ENCODE measurements around the gene TMEM219. TPM values are rescaled to one million over a fixed set of nuclear protein-coding genes. Genes with fewer than 3 reads are reported as not detected.
A peak's percentile ranks its signal among the peaks of the same experiment; 100 is the strongest.
"Not testable (repeated sequence)": the region's sequence is repeated elsewhere in the genome, so short reads cannot be mapped to it uniquely, and the experiment has no call there.

The TMEM219 gene
- total and polyA plus RNA-seq, 11 donors: 58.9 to 121 (median 69.8) TPM

- peaks cover 2 to 24% (median 12%) of the 10 kb centered on the region in 12 donors for H3K4me1 ChIP-seq
- DNase-seq (peak in 2 of 5 donors; percentile 18), ATAC-seq (no peak)
- H3K9me3 ChIP-seq: no peaks in the 10 kb centered on the region
- no peaks in the 10 kb centered on the region for H3K36me3 ChIP-seq
- H3K27ac ChIP-seq: no peak within 1 kb of the TSS
- intact Hi-C loops (cut with DNase I): no loop called here
- TF ChIP-seq, protein P1, sequence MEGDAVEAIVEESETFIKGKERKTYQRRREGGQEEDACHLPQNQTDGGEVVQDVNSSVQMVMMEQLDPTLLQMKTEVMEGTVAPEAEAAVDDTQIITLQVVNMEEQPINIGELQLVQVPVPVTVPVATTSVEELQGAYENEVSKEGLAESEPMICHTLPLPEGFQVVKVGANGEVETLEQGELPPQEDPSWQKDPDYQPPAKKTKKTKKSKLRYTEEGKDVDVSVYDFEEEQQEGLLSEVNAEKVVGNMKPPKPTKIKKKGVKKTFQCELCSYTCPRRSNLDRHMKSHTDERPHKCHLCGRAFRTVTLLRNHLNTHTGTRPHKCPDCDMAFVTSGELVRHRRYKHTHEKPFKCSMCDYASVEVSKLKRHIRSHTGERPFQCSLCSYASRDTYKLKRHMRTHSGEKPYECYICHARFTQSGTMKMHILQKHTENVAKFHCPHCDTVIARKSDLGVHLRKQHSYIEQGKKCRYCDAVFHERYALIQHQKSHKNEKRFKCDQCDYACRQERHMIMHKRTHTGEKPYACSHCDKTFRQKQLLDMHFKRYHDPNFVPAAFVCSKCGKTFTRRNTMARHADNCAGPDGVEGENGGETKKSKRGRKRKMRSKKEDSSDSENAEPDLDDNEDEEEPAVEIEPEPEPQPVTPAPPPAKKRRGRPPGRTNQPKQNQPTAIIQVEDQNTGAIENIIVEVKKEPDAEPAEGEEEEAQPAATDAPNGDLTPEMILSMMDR (IDR thresholded peaks at IDR 0.05): no peak
- no peak for TF ChIP-seq POLR2A (IDR thresholded peaks at IDR 0.05)
- peak within 1 kb of the TSS; percentile 23 to 52 (median 40) for H3K4me3 ChIP-seq
- 0 to 8% (median 1%) methylated on average over 7 to 99 of the region's 99 CpGs for WGBS, 4 donors
- peaks cover 20 to 44% (median 41%) of the 10 kb centered on the region in 9 donors for H3K27me3 ChIP-seq
Measured at GRCh38 chr16:30010844-30011713, 49.2 kb downstream of the TMEM219 start, which contains the start of gene DOC2A. Gene DOC2A, minus strand, starts transcription at chr16:30011027. Its CDS starts 805 bp downstream, at chr16:30010222.

- H3K4me1 ChIP-seq: peaks cover 2 to 24% (median 12%) of the 10 kb centered on the region in 12 donors
- H3K27ac ChIP-seq: no peak overlapping the region
- peaks cover 20 to 44% (median 41%) of the 10 kb centered on the region in 9 donors for H3K27me3 ChIP-seq
- peak overlapping the region in 4 of 12 donors; percentile 35 to 48 (median 44) for H3K4me3 ChIP-seq
- DNase-seq (no peak), ATAC-seq (no peak)
- H3K36me3 ChIP-seq: no peaks in the 10 kb centered on the region
- TF ChIP-seq, protein P1 (IDR thresholded peaks at IDR 0.05): no peak
- no peak for TF ChIP-seq POLR2A (IDR thresholded peaks at IDR 0.05)
- no peaks in the 10 kb centered on the region for H3K9me3 ChIP-seq
- 11 to 24% (median 16%) methylated on average over 21 to 31 of the region's 31 CpGs for WGBS, 4 donors
- intact Hi-C loops (cut with DNase I): no loop called here
Measured at GRCh38 chr16:30011714-30012504, 50.0 kb downstream of the TMEM219 start.

DNA sequence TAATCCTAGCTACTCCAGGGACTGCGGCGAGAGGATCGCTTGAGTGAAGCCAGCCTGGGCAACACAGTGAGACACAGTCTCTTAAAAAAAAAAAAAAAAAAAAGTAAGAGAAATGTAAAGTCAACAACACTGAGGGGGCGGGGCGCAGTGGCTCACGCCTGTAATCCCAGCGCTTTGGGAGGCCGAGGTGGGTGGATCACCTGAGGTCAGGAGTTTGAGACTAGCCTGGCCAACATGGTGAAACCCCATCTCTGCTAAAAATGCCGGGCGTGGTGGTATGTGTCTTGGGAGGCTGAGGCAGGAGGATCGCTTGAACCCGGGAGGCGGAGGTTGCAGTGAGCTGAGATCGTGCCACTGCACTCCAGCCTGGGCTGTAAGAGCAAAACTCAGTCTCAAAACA lies 50.7 kb downstream of the TMEM219 start:
- DNase-seq; H3K4me3 ChIP-seq; H3K9me3 ChIP-seq; ATAC-seq; H3K27ac ChIP-seq; H3K36me3 ChIP-seq; intact Hi-C loops (cut with DNase I): not testable (repeated sequence)
- Histone ChIP-seq H3K27me3 (peaks cover 20 to 44% (median 41%) of the 10 kb centered on the region in 9 donors), H3K4me1 (peaks cover 2 to 24% (median 12%) of the 10 kb centered on the region in 12 donors)
- 82 to 85% (median 82%) methylated on average over 14 of the region's 14 CpGs for WGBS, 4 donors

DNA sequence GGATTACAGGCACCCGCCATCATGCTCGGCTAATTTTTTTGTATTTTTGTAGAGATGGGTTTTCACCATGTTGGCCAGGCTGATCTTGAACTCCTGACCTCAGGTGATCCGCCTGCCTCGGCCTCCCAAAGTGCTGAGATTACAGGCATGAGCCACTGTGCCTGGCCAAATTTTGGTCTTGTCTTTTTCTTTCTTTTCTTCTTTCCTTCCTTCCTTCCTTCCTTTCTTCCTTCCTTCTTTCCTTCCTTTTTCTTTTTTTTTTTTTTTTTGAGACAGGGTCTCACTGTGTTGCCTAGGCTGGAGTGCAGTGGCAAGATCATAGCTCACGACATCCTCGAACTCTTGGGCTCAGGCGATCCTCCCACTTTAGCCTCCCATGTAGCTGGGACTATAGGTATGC lies 53.6 kb downstream of the TMEM219 start:
- H3K27me3 ChIP-seq: peaks cover 4 to 24% (median 18%) of the 10 kb centered on the region in 9 donors
- H3K36me3 ChIP-seq; DNase-seq; H3K4me3 ChIP-seq; ATAC-seq; H3K9me3 ChIP-seq; H3K27ac ChIP-seq; intact Hi-C loops (cut with DNase I): not testable (repeated sequence)
- peaks cover 2 to 18% (median 11%) of the 10 kb centered on the region in 12 donors for H3K4me1 ChIP-seq
- 87 to 89% (median 88%) methylated on average over 7 of the region's 7 CpGs for WGBS, 4 donors
